GM19468 (cell line): ENCODE results near the gene DHX16.
"Not testable (repeated sequence)": the region's sequence is repeated elsewhere in the genome, so short reads cannot be mapped to it uniquely, and the experiment has no call there.

ENCODE experiments used
- ATAC-seq: cut with Tn5 transposase; IDR thresholded peaks from one replicate; pipeline ENCODE4 v1.9.1; 2021; ENCODE audit warnings: mild to moderate bottlenecking, moderate library complexity, moderate number of reproducible peaks; ENCODE audit not compliant: unreplicated experiment; ENCODE audit errors: extremely low read depth

Gene DHX16

DNA sequence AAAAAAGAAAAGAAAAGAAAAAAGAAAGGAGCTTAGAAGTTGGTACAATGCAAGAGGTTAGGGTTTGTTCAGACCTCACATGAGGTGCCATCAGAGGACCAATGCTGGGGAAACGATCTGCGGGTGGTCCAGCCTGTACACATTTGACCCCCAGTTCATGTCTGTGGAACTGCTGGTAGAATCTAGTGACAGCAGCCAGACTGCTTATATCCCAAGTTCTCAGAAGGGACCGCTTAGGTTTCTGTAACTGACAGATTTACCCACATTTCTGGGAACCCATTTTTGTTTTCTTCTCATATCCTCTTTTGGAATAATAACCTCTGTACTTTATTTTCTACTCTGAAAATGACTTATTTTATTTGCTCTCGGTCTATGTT, 8.9 kb upstream of the DHX16 start:
- no peak for ATAC-seq

DNA sequence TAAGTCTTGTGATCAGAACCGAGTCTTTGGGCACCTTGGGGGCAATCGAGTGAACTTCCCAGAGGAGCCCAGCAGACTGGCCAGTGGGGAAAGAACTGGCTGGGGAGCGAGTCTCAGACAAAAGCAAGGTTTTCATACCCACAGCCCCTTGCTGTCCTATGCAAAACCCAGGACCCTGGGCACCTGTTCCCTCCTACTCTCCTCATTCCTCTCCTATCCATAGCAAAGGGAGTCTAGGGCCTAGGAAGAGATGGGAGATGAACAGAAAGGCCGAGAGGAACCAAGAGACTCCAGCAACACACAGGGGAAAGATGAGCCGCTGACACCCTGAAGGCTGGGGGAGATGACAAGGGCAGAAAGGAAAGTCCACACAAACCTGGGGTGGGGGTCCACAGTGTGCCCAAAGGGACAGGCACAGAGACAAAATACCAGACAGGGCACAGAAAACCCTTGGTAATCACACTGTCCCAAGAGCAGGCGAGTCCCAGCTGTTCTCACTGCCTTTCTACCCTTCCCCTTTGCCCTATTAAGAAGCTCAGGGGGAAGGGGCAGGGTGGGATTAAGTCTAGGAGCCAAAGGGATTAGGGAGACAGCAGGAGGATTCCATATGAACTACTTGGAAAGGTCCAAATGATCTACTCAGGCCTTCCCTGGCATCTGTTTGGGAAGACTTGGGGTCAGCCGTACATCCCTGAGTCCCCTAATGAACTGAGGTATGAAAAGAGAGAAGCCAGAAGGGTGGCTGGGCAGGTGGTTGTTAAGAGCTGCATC, 7.1 kb upstream of the DHX16 start:
- ATAC-seq = no peak

GRCh38 chr6:30678964-30679726, 6.3 kb upstream of the DHX16 start:
- no peak for ATAC-seq

DNA sequence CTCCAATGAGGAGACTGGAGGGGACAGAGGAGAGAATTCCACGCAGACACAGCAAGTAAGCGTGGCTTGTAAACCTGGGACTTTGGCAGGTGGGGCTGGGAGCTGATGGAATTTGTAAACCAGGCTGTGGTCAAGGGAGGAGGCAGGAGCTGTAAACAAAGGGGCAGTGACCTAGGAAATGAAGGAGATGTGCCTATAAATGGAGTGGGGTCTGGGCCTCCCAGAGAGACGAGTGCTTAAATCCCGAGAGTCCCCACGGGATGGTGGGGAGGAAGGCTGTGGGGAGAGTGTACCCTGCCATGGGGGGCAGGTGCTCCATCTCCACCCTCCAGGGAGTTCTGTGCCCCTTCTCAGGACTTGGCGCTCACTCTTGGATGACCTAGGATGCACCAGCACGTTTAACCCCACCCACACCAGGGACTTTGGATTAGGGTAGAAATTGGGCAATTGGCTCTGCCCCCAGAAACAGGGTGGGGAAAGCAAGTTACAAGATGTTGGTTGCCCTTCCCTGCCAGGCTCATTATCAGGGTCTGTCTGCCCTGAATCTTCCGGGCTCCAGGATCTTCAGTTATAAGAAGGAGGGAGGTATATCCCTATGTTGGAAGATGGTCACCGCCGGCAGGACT, 4.0 kb upstream of the DHX16 start:
- no peak for ATAC-seq

- no peak for ATAC-seq
These were observed 1.9 kb downstream of the DHX16 start for GRCh38 chr6:30670760-30671527.

DNA sequence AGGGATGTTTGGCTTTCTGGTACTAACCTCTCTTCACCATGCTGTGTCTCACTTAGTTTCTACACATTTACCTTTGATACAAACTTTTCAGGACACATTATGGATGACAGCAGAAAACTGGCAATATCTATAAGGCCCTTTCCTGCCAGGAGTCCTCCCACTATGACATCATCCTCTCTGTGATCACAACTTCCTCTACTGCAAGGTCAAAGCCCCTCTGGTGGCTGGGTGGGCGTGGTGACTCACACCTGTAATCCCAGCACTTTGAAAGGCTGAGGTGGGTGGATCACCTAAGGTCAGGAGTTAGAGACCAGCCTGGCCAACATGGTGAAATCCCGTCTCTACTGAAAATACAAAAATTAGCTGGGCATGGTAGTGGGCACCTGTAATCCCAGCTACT, 6.5 kb downstream of the DHX16 start:
- ATAC-seq = not testable (repeated sequence)

- no peak for ATAC-seq
These were observed 7.6 kb downstream of the DHX16 start for GRCh38 chr6:30664994-30665767.

DNA sequence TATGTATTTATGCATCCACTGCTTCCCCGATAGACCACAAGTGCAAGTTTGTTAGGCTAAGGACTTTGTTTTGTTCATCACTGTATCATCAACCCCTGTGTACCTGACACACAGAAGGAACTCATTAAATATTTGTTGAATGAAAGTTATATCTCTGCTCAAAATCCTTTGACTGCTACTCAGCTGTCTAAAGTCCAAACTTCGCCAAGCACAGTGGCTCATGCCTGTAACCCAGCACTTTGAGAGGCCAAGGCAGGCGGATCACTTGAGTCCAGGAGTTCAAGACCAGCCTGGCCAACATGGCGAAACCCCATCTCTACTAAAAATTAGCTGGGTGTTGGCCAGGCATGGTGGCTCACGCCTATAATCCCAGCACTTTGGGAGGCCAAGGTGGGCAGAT, 14.9 kb downstream of the DHX16 start:
- ATAC-seq = not testable (repeated sequence)

DNA sequence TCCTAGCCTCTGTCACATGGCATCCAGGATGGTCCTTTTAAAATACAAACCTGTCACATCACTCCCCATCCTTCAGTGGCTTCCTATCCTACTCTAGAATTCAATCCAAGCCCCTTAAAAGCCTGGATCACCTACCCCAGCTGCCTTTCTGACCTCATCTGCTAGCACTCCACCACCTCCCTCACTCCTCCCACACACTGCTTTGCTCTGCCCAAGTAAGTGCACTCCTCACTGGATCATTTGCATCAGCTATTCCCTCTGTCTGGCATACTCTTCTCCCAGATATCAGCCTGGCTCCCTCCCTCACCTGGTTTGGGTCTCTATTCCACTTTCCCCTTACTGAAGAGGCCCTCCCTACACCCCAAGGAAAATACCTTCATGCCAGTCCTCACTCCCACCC, 15.4 kb downstream of the DHX16 start:
- no peak for ATAC-seq

DNA sequence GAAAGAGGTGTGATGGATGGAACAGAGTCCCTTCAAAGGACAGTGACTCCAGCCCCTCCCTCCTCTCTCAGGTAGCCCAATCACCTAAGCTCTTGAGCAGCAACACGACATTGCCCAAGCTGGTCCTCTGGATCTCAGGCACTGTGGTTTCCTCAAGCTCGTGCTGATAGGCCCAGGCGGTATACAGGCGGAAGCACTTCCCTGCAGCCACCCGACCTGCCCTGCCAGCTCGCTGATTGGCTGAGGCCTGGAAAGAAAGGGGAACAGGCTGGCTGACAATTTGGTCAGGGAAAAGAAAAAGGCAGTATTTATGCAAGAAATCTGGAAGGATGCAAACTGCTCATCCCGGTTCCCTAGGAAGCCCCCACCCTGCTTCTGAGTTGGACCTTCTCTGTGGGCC, 16.3 kb downstream of the DHX16 start:
- no peak for ATAC-seq

- ATAC-seq = no peak
These were observed 17.1 kb downstream of the DHX16 start for GRCh38 chr6:30655743-30656094.

DNA sequence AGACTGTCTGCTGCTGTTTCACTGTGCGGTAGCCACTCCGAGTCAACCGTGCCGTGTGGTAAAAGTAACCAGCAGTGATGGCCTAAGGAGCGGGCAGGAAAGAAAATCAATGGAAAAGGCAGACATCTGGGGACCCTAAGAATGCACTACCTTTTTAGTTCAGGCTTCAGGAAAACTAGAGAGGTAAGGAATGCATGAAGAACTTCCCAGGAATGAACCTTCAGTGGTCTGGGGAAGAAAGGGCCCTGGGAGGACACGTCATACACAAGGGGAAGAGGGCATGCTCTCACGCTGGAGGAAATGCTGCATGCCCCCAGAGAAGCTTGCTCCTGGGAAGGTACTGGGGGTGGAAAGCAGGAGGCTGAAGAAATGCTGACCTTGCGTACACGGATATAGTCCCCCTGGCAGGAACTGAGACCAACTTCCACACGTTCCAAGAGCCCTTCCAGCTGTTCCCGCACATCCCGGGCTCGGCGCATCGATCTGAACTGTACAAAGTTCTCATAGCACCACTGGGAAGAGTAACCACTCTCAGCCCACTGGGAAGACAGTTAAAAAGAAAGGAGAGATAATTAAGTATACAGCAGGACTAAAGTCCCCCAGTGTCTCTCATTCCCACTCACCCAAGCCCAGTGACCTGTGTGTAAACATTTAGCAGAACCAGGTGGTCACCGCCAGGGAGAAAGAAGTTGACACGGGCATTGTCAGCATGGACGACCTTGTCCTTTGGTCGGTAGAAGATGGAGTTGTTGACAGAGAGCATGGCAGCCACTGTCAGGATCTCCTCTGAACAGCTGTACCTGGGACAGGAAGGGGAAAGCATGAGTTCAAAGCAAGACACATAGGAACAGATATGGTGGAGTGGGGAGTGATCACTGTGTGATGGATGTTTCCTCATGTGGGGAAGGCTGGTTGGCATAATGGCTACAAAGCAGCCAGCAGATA, 17.7 kb downstream of the DHX16 start:
- ATAC-seq = no peak

DNA sequence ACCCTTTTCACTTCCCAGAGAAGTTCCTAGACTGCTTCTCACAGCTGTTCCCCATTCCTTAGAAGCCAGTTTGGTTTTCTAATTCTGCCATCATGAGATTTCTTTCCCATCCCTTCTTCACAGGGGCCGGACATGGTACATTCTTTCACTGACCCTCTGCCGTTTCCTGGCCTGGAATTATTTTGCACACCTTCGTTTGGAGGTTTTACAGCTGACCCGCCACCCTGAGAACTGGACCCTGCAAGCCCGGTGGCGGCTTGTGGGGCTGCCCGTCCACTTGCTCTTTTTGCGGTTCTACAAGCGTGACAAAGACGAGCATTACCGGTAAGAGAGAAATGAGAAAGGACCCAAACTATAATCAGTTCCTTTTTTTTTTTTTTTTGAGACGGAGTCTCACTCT, 21.7 kb downstream of the DHX16 start:
- no peak for ATAC-seq

- ATAC-seq = peak; percentile 25
These were observed 25.3 kb downstream of the DHX16 start for GRCh38 chr6:30647242-30648116.

DNA sequence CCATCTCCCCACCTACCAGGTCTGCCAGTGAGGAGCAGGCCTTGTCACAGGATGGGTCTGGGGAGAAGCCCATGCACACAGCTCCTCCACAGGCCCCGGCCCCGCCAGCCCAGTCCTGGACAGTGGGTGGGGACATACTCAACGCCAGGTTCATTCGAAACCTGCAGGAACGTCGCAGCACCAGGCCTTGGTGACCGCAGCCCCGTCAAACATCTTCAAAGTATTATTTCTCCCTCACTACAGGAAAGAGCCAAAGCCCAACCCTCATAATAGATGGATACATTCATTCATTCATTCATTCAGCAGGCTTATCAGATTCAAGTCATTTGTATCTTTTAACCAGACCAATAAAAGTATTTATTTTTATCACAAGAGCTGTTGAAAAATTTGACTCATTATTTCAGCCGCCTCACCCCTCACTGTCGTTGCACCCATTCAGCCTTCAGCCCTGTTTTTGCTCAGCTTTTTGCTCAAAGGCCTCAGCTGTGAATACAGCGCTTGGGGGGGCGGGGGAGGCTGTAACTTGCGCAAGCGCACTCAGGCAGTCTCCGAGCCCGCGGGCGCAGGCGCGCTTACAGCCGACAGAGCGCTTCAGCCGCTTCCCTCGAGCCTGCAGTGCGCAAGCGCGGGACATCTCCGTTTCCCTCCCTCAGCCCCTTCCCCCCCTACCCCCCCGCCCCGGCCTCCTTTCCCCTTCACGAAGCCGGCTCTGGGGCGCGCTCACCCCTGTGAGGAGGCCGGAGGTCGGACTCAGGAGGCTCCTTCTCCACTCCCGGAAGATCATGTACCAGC, 26.2 kb downstream of the DHX16 start, which contains the start of gene C6orf136:
TSS of gene C6orf136 (plus strand) at position 684 of the 792 bp plus-strand sequence. CDS start at position 783, 99 bp downstream.
- ATAC-seq = peak; percentile 42

DNA sequence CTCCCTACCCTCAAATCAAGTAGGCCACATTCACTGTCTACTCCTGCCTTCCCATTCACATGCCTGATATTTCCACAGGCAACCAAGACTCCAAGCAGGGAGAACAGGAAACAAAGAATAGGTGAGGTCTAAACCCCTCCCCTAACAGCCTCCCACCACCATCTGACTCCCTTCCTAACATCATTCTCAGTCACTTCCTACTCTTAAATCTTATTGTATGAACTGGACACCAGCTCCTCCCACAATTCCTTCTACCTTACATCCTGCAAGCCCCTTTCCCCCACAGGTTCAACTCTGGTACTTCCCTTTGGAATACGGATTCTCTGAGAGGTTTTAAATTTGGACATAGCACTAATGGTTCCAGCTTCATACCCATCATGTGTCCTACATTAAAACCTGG, 26.8 kb downstream of the DHX16 start:
- no peak for ATAC-seq

DNA sequence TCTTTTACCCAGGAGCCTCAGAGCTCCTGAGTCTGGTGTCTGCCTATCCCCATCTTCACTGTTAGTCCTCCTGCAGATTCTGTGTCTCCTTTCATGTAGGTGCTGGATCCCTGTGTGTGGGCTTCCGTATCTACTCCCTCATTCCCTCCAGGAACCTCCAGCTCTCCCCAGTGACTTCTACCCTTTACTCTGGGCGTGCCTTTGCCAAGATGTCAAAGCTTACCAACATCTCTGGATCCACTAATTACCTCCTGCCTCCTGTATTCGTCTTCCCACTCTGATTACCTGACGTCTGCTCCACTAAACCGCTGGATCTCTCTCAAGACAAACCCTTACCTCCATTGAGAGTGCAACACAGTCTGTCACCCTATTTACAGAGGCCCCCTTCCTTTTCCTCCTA, 28.0 kb downstream of the DHX16 start:
- no peak for ATAC-seq
